ENCODE results near the gene AOAH. TPM values are rescaled to one million over a fixed set of nuclear protein-coding genes. Genes with fewer than 3 reads are reported as not detected.

The AOAH gene
- total RNA-seq, 4 donors from 2014 or later: 0.93 to 20.5 (median 9.9) TPM

DNA sequence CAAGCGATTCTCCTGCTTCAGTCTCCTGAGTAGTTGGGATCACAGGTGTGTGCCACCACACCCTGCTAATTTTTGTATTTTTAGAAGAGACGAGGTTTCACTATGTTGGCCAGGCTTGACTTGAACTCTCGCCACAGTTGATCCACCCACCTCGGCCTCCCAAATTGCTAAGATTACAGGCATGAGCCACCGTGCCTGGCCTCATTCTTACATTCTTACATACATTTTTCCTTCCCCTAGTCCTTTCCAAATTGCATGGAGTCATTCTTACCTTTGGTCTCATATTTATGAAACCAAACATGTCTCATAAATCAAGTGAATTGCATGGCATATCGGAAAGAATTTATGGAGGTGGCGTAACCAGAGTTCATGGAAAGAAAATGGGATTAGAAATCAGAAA, 186.2 kb downstream of the AOAH start:
- TF ChIP-seq POLR2AphosphoS5 (IDR thresholded peaks at IDR 0.05) (no peak), POLR2A (IDR thresholded peaks at IDR 0.05) (no peak), EP300 (IDR thresholded peaks at IDR 0.05) (no peak)
- TF ChIP-seq, protein P1, sequence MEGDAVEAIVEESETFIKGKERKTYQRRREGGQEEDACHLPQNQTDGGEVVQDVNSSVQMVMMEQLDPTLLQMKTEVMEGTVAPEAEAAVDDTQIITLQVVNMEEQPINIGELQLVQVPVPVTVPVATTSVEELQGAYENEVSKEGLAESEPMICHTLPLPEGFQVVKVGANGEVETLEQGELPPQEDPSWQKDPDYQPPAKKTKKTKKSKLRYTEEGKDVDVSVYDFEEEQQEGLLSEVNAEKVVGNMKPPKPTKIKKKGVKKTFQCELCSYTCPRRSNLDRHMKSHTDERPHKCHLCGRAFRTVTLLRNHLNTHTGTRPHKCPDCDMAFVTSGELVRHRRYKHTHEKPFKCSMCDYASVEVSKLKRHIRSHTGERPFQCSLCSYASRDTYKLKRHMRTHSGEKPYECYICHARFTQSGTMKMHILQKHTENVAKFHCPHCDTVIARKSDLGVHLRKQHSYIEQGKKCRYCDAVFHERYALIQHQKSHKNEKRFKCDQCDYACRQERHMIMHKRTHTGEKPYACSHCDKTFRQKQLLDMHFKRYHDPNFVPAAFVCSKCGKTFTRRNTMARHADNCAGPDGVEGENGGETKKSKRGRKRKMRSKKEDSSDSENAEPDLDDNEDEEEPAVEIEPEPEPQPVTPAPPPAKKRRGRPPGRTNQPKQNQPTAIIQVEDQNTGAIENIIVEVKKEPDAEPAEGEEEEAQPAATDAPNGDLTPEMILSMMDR (IDR thresholded peaks at IDR 0.05): no peak
- Histone ChIP-seq H3K9me3 (no peaks in the 10 kb centered on the region), H3K36me3 (no peaks in the 10 kb centered on the region), H3K4me1 (no peaks in the 10 kb centered on the region), H3K27ac (no peak overlapping the region), H3K4me3 (no peak overlapping the region), H3K27me3 (no peaks in the 10 kb centered on the region)
- ATAC-seq: no peak
- 63 to 88% methylated on average over 4 to 7 of the region's 7 CpGs for WGBS, 2 donors (ENCODE audit: low coverage in 1 of 2)

DNA sequence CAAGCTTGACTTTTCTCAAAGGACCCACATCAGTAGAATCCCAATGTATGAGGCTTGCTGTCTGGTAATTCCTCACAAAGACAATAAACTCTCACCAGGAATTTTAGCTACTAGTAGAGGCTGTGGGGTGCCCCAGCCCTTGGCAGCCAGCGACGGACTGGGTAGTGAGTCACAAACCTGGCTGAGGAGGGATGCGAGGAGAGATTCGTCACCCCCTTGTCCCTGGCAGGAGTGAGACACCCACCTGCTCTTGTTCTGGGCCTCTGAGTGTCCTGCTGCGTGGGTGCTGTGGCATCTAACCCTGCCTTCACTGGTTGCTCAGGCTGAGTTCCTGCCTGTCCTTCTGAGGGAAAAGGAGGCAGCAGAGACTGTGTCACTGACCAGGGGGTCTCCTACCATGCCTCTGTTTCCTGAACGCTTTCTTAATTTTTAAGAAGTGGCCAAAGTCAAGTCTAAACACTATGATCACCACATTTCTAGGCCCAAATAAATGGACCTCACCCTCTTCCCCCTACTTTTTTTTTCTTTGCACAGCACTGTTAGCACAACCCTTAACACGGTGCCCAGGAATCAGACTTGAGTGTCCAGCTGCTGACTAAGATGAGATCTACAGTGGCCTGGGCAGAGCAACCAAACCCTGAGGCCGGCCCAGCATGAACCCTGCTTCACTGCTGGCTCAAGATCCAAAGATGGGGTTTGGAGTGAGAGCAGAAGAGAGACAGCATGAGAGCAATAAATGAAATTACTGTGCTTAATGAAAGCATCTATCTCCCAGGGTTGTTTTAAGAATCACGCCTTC, 188.2 kb downstream of the AOAH start:
- Histone ChIP-seq H3K27me3 (no peaks in the 10 kb centered on the region), H3K9me3 (no peaks in the 10 kb centered on the region), H3K27ac (no peak overlapping the region), H3K4me1 (no peaks in the 10 kb centered on the region), H3K36me3 (no peaks in the 10 kb centered on the region), H3K4me3 (no peak overlapping the region)
- TF ChIP-seq POLR2A (IDR thresholded peaks at IDR 0.05): no peak
- TF ChIP-seq, protein P1 (IDR thresholded peaks at IDR 0.05): no peak
- no peak for ATAC-seq
- 93 to 100% methylated on average over 1 to 3 of the region's 9 CpGs for WGBS, 2 donors (ENCODE audit: low coverage in 1 of 2)

DNA sequence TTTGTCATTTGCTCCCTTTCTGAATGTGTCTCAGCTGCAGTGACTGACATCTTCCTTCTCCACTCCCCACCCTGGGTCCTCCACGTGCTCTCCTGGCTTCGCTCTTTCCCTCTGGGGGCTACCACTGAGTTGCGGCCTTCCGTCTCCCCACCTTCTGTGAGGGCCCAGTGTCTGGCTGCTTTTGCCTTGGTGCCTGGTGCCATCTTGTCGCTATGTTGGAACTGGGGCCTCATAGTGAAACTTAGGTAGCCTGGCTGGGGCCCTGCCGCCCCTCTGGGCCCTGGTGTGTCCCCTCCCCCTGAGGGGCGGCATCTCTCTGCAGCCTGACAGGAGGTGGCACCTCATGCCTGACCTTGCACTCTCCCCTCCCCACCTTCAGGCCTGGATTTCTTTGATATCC, 190.6 kb downstream of the AOAH start:
- H3K36me3 ChIP-seq: no peaks in the 10 kb centered on the region
- H3K9me3 ChIP-seq: no peaks in the 10 kb centered on the region
- H3K4me3 ChIP-seq: no peak overlapping the region
- H3K4me1 ChIP-seq: no peaks in the 10 kb centered on the region
- ATAC-seq: no peak
- no peaks in the 10 kb centered on the region for H3K27me3 ChIP-seq
- no peak for TF ChIP-seq POLR2AphosphoS5 (IDR thresholded peaks at IDR 0.05)
- no peak for TF ChIP-seq POLR2A (IDR thresholded peaks at IDR 0.05)
- no peak for TF ChIP-seq EP300 (IDR thresholded peaks at IDR 0.05)
- TF ChIP-seq, protein P1 (IDR thresholded peaks at IDR 0.05): no peak
- no peak overlapping the region for H3K27ac ChIP-seq
- WGBS, 2 donors (ENCODE audit: low coverage in 1 of 2): 60 to 89% methylated on average over 1 to 4 of the region's 7 CpGs

DNA sequence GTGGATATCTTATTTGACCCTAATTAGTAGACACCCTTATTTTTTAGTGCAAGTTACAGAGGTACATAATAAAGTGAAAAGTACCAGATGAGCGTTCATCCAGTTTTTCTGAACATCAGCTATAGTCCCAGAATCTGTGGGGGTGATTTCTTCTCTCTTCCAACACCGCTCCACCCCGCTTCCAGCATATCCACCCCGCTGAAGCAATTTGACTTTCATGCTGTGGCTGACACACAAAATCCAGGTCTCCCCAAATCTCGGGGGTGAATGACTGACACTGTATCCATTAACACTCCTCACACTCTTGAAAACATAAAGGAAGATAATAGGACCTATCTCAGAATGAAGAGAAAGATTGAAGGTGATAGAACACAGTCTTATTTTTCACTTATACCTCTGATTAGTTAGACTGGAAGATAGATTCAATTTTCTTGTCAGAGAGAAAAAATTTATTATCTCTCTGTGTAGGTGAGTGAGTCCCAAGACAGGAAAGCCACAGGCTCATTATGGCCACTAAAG, 191.3 kb downstream of the AOAH start:
- no peaks in the 10 kb centered on the region for H3K4me1 ChIP-seq
- WGBS, 2 donors (ENCODE audit: low coverage in 1 of 2): 81% methylated on average over 3 of the region's 5 CpGs; no CpG with 5 or more reads in 1 of the 2 donors
- no peaks in the 10 kb centered on the region for H3K9me3 ChIP-seq
- no peak for TF ChIP-seq POLR2AphosphoS5 (IDR thresholded peaks at IDR 0.05)
- no peak for TF ChIP-seq POLR2A (IDR thresholded peaks at IDR 0.05)
- TF ChIP-seq EP300 (IDR thresholded peaks at IDR 0.05): no peak
- TF ChIP-seq, protein P1 (IDR thresholded peaks at IDR 0.05): no peak
- no peak overlapping the region for H3K4me3 ChIP-seq
- no peak overlapping the region for H3K27ac ChIP-seq
- no peaks in the 10 kb centered on the region for H3K27me3 ChIP-seq
- ATAC-seq: no peak
- no peaks in the 10 kb centered on the region for H3K36me3 ChIP-seq

DNA sequence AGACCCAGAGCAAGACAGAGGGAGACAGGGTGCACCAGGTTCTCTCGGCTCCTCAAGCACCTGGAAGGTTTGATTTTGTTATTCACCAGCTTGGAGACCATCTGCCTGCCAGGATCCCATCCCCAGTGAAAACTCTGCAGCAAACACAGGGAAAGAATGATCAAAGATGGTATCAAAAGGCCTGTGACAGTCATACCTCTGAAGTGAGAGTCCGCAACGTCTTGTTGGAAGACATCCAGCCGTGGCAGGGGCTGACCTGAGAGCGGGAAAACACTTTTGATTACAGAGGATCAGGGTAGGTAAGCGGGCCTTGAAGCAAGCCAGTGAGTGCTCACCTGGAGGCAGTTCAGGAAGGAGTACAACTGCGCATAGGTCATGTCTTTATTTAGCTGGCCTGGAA, 192.3 kb downstream of the AOAH start:
- no peak for ATAC-seq
- Histone ChIP-seq H3K4me1 (no peaks in the 10 kb centered on the region), H3K36me3 (no peaks in the 10 kb centered on the region), H3K27me3 (no peaks in the 10 kb centered on the region), H3K9me3 (no peaks in the 10 kb centered on the region), H3K27ac (no peak overlapping the region), H3K4me3 (no peak overlapping the region)
- TF ChIP-seq EP300 (IDR thresholded peaks at IDR 0.05) (no peak), POLR2A (IDR thresholded peaks at IDR 0.05) (no peak), POLR2AphosphoS5 (IDR thresholded peaks at IDR 0.05) (no peak)
- TF ChIP-seq, protein P1 (IDR thresholded peaks at IDR 0.05): no peak
- 60 to 80% methylated on average over 1 to 6 of the region's 7 CpGs for WGBS, 2 donors (ENCODE audit: low coverage in 1 of 2)
